Gastrocnemius medialis (tissue), 4 donors: ENCODE results near the gene GFRA1. TPM values are rescaled to one million over a fixed set of nuclear protein-coding genes. Genes with fewer than 3 reads are reported as not detected.

Source experiments
- ATAC-seq, 2 donors: fragments of 150-250 bp; one replicate each; pipeline ENCODE4 v1.9.1; 2016
- DNase-seq, 2 donors: peaks; one replicate each; pipeline ENCODE4 v3.0.0-alpha.2; 2019
- H3K27ac ChIP-seq, 4 donors: fragments of 200-600 bp; sonication (generic); 1 replicate in 1 of 4; 2 replicates in 3 of 4; pipeline ENCODE4 v1.5.1; 2016 to 2018; ENCODE audit warnings: mild to moderate bottlenecking in 2 of 4, moderate library complexity in 1 of 4
- H3K27me3 ChIP-seq, 3 donors: fragments of 200-600 bp; sonication (generic) in 2 of 3; 1 replicate in 1 of 3; 2 replicates in 2 of 3; pipeline versions ENCODE4 v1.5.1 to v1.6.0; 2016 to 2019; ENCODE audit warnings: mild to moderate bottlenecking in 1 of 3, moderate library complexity in 1 of 3
- H3K36me3 ChIP-seq, 2 donors: fragments of 200-600 bp; sonication (generic) in 1 of 2; one replicate each; pipeline ENCODE4 v1.5.1; 2017 to 2018
- H3K4me1 ChIP-seq, 2 donors: fragments of 200-600 bp; sonication (generic) in 1 of 2; one replicate each; pipeline ENCODE4 v1.5.1; 2016 to 2017; ENCODE audit warnings: mild to moderate bottlenecking in 2 of 2
- H3K4me3 ChIP-seq, 4 donors: fragments of 200-600 bp; sonication (generic) in 3 of 4; 1 replicate in 1 of 4; 2 replicates in 3 of 4; pipeline ENCODE4 v1.5.1; 2016 to 2019; ENCODE audit warnings: mild to moderate bottlenecking in 2 of 4
- H3K9me3 ChIP-seq, 3 donors: fragments of 200-600 bp; sonication (generic) in 2 of 3; 1 replicate in 1 of 3; 2 replicates in 2 of 3; pipeline ENCODE4 v1.5.1; 2016 to 2019
- CTCF ChIP-seq, 5 experiments: fragments of 450-650 bp in 3 of 5; fragments of 200-600 bp in 2 of 5; sonication (generic) in 2 of 5; IDR thresholded peaks in 4 of 5; conservative IDR thresholded peaks in 1 of 5; 1 replicate in 4 of 5; 2 replicates in 1 of 5; pipeline ENCODE4 v1.5.1; 2016 to 2019; ENCODE audit warnings: antibody characterized with exemption in 5 of 5, mild to moderate bottlenecking in 3 of 5, moderate library complexity in 3 of 5
- POLR2A ChIP-seq, 2 donors: fragments of 450-650 bp; IDR thresholded peaks; one replicate each; pipeline ENCODE4 v1.6.1; 2017; ENCODE audit warnings: antibody characterized with exemption in 2 of 2, mild to moderate bottlenecking in 2 of 2, moderate library complexity in 2 of 2
- in situ Hi-C, 4 donors: fragments of 200-750 bp; cut with MboI; loops; one replicate each; pipeline versions ENCODE4 v1.15.0 to v1.8.0; 2017; ENCODE audit warnings: low sequenced_read_pairs in 4 of 4
- intact Hi-C: fragments of 100-400 bp; cut with DNase I; formaldehyde crosslinking; loops from one replicate; pipeline ENCODE4 v1.15.1; 2023; ENCODE audit warnings: low total_unique reads
- total RNA-seq, 4 donors: library from RNA; depleted of rRNA; stranded (reverse); fragments of >200 nt; gene quantifications; one replicate each; pipeline versions ENCODE4 v1.1.0 to v1.2.3, GENCODE V29; 2016

The GFRA1 gene
- total RNA-seq, 4 donors from 2014 or later = 21.2 to 34.2 (median 25.2) TPM

GRCh38 chr10:116226766-116227165, 46.2 kb downstream of the GFRA1 start:
- in situ Hi-C loops (no loop called here), intact Hi-C loops (no loop called here)
- no peaks in the 10 kb centered on the region for H3K9me3 ChIP-seq

DNA sequence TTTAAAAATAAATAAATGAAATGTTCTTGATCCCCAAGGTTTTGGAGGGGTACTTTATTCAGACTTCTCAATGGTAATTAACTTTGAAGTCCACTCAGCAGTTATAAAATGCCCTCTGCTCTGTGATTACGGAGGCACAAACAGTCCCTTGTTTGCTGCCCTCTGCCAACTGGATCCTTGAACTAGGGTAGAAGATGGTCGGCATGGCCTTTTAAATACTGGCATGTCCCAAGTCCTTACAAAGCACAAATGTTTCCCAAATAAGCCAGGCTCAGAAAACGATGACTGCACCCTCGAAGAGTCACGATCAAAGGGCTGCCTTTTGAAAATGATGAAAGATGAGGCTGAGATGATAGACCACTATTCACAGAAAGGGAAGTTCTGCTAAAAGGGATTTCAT, 47.0 kb downstream of the GFRA1 start:
- no peak for ATAC-seq
- no peak for DNase-seq
- intact Hi-C loops (no loop called here), in situ Hi-C loops (no loop called here)
- Histone ChIP-seq H3K27ac (no peak overlapping the region), H3K27me3 (no peaks in the 10 kb centered on the region), H3K36me3 (no peaks in the 10 kb centered on the region), H3K4me3 (no peak overlapping the region), H3K9me3 (no peaks in the 10 kb centered on the region), H3K4me1 (no peaks in the 10 kb centered on the region)
- no peak for TF ChIP-seq POLR2A (IDR thresholded peaks at IDR 0.05)
- TF ChIP-seq CTCF (IDR thresholded peaks at IDR 0.05 in 4 of 5, conservative IDR thresholded peaks at IDR 0.05 in 1 of 5) = no peak

More at GRCh38 chr10:116226766-116227165, 46.2 kb downstream of the GFRA1 start:
- Histone ChIP-seq H3K4me3 (no peak overlapping the region), H3K4me1 (no peaks in the 10 kb centered on the region), H3K27ac (no peak overlapping the region), H3K36me3 (no peaks in the 10 kb centered on the region), H3K27me3 (no peaks in the 10 kb centered on the region)
- no peak for DNase-seq
- ATAC-seq = no peak
- TF ChIP-seq CTCF (IDR thresholded peaks at IDR 0.05 in 4 of 5, conservative IDR thresholded peaks at IDR 0.05 in 1 of 5) (no peak), POLR2A (IDR thresholded peaks at IDR 0.05) (no peak)

DNA sequence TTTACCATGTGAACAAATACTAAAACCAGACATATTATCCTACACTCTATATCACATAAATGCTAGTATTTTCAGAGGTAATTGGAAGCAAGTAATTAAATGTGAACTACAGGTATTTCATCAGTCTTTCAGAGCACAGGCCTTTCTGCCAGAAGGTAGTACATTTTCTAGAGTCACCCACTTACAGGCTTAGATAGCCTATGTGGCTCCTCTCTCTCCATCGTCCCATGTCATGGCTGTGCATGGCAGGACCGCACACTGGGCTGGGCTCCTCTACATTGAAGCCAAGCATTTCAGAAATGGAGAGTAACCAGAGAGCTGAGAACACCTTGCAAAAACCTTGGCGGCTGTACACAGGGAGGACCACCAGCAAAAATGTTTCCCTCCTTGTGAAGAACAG, 49.7 kb downstream of the GFRA1 start:
- no peaks in the 10 kb centered on the region for H3K9me3 ChIP-seq
- H3K4me3 ChIP-seq = no peak overlapping the region
- no peaks in the 10 kb centered on the region for H3K36me3 ChIP-seq
- H3K4me1 ChIP-seq = no peaks in the 10 kb centered on the region
- ATAC-seq (no peak), DNase-seq (no peak)
- H3K27me3 ChIP-seq = no peaks in the 10 kb centered on the region
- no peak overlapping the region for H3K27ac ChIP-seq
- TF ChIP-seq POLR2A (IDR thresholded peaks at IDR 0.05) (no peak), CTCF (IDR thresholded peaks at IDR 0.05 in 4 of 5, conservative IDR thresholded peaks at IDR 0.05 in 1 of 5) (no peak)
- in situ Hi-C loops = no loop called here
- intact Hi-C loops = no loop called here

GRCh38 chr10:116221053-116221452, 52.0 kb downstream of the GFRA1 start:
- Histone ChIP-seq H3K27me3 (no peaks in the 10 kb centered on the region), H3K4me3 (no peak overlapping the region), H3K9me3 (no peaks in the 10 kb centered on the region), H3K27ac (no peak overlapping the region), H3K4me1 (no peaks in the 10 kb centered on the region), H3K36me3 (no peaks in the 10 kb centered on the region)
- ATAC-seq = no peak
- TF ChIP-seq POLR2A (IDR thresholded peaks at IDR 0.05) = no peak
- TF ChIP-seq CTCF (IDR thresholded peaks at IDR 0.05 in 4 of 5, conservative IDR thresholded peaks at IDR 0.05 in 1 of 5) = no peak
- in situ Hi-C loops (no loop called here), intact Hi-C loops (no loop called here)
- DNase-seq = no peak

DNA sequence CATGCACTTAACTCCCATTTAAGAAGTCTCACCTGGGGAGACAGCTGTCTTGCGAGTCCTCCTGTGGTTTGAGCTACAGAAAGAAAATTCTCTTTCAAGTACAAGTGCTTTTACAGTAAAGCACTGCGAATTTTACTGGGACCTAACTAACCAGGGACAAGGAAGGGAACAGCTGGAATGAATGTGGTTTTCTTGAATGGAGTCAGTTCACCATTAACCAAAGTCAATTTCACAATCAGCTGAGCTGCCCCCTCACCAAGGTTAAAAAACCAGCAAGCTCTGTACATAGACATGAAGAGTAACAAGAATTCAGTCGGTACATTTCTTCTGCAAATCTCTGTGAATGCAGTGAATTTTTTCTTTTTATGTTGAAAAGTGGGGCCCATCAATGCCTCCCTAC, 56.3 kb downstream of the GFRA1 start:
- no peaks in the 10 kb centered on the region for H3K9me3 ChIP-seq
- TF ChIP-seq POLR2A (IDR thresholded peaks at IDR 0.05) = no peak
- no peak for TF ChIP-seq CTCF (IDR thresholded peaks at IDR 0.05 in 4 of 5, conservative IDR thresholded peaks at IDR 0.05 in 1 of 5)
- in situ Hi-C loops (no loop called here), intact Hi-C loops (no loop called here)
- DNase-seq = no peak
- no peaks in the 10 kb centered on the region for H3K36me3 ChIP-seq
- no peak overlapping the region for H3K4me3 ChIP-seq
- H3K4me1 ChIP-seq = no peaks in the 10 kb centered on the region
- ATAC-seq = no peak
- H3K27ac ChIP-seq = no peak overlapping the region
- no peaks in the 10 kb centered on the region for H3K27me3 ChIP-seq
